Testis (tissue), 2 donors: ENCODE measurements around the gene DIP2B.

Experiments
- POLR2A ChIP-seq: fragments of 450-650 bp; IDR thresholded peaks from one replicate; pipeline ENCODE4 v1.6.1; 2017; ENCODE audit warnings: antibody characterized with exemption, mild to moderate bottlenecking, moderate library complexity
- TF ChIP-seq, protein P1 (sequence below), 3 experiments: fragments of 450-650 bp in 2 of 3; fragments of 200-600 bp in 1 of 3; sonication (generic) in 1 of 3; IDR thresholded peaks; one replicate each; pipeline ENCODE4 v1.5.1; 2016 to 2019; ENCODE audit warnings: antibody characterized with exemption in 3 of 3, mild to moderate bottlenecking in 2 of 3, moderate library complexity in 1 of 3

DNA sequence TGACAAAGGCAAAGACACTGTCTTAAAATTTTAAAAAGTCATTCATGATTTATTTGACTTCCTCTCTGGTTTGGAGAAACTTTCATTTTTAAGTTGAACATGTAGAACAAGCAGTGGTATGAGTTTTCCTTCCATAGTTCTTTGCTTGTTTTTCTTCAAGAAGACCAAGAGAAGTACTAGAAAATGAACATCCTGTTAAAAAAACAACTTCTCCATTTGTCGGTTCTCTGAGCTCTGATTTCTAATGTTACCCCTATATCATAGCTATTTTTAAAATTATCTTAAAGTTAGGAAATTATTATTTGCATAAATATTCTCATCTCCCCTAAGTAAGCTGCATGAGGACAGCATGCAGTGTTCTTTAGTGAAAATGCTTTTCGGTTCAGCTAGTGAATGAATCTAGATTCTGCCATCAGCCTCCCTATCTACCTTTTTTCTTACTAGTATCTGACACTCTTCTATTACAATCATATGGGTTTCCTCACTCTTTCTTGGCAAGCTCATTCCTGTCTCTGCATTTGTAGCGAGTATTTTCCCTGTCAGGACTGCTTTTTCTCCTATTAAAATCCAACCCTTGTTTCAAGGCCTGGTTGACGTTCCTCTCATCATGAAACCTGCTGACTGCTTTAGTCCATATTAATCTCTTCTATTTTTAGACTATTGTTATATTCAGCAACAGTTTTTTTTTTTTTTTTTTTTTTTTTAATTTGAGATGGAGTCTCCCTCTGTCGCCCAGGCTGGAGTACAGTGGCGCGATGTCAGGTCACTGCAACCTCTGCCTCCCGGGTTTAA is 15.8 kb downstream of the DIP2B start:
- TF ChIP-seq, protein P1, sequence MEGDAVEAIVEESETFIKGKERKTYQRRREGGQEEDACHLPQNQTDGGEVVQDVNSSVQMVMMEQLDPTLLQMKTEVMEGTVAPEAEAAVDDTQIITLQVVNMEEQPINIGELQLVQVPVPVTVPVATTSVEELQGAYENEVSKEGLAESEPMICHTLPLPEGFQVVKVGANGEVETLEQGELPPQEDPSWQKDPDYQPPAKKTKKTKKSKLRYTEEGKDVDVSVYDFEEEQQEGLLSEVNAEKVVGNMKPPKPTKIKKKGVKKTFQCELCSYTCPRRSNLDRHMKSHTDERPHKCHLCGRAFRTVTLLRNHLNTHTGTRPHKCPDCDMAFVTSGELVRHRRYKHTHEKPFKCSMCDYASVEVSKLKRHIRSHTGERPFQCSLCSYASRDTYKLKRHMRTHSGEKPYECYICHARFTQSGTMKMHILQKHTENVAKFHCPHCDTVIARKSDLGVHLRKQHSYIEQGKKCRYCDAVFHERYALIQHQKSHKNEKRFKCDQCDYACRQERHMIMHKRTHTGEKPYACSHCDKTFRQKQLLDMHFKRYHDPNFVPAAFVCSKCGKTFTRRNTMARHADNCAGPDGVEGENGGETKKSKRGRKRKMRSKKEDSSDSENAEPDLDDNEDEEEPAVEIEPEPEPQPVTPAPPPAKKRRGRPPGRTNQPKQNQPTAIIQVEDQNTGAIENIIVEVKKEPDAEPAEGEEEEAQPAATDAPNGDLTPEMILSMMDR (IDR thresholded peaks at IDR 0.05) = no peak
- no peak for TF ChIP-seq POLR2A
